Fibroblast of the aortic adventitia (primary cell): ENCODE data around the gene SAMD13. TPM values are rescaled to one million over a fixed set of nuclear protein-coding genes. Genes with fewer than 3 reads are reported as not detected.

ENCODE experiments used
- DNase-seq: peaks from one replicate; pipeline ENCODE4 v3.0.0-alpha.2; 2010; ENCODE audit warnings: low read depth
- H3K4me3 ChIP-seq: 2 replicates; pipeline ENCODE4 v1.5.1; 2011; ENCODE audit warnings: low read depth, mild to moderate bottlenecking, control low read depth, low read length, moderate library complexity
- small RNA-seq: library from RNA; depleted of rRNA; stranded (forward); fragments of <200 nt; gene quantifications from one replicate; pipeline ENCODE3, GENCODE V24; 2012
- total RNA-seq: library from RNA; depleted of rRNA; stranded (reverse); fragments of >200 nt; gene quantifications from 2 replicates; pipeline ENCODE4 v1.2.3, GENCODE V29; 2012; ENCODE audit warnings: low replicate concordance
- TF ChIP-seq, protein P1 (sequence below): IDR thresholded peaks from 2 replicates; pipeline ENCODE4 v1.5.1; 2011; ENCODE audit warnings: mild to moderate bottlenecking, low read length, control low read depth, inconsistent platforms; ENCODE audit not compliant: insufficient read depth

Gene SAMD13
- total RNA-seq, 1 donor: 1.4 TPM

DNA sequence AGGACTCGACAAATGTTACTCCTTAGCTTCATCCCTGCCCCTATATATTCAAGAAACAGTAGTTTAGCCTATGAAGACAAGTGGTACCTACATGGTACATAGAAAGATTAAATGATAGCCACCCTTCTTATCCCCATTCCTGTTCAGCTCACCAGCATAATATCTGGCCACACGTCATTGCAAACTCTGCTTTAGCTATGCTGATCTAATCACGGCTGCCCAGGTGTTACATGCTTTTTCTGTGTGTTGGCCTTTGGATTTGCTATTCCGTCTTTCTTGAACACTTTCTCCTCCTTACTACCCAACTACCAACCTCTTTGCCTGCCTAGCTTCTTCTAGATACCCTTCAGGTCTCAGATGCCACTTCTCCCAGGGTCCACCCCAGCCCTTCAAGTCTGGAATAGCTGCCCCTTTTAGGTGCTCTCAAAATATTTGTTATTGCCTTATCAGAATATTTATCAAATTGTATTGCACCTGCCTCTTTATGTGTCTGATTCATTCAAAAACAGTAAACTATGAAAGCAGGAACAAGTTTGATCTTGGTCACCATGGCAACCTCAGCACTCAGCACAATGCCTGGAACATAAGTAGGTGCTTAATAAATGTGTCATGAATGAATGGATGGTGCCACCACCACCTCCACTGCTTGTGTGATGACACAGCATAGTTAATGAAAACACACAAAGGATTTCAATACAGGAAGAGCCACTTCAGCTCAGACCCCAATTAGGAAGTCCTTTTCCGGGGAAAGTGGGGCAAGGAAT lies 85.4 kb downstream of the SAMD13 start:
- no peak for DNase-seq
- H3K4me3 ChIP-seq: no peak overlapping the region
- TF ChIP-seq, protein P1, sequence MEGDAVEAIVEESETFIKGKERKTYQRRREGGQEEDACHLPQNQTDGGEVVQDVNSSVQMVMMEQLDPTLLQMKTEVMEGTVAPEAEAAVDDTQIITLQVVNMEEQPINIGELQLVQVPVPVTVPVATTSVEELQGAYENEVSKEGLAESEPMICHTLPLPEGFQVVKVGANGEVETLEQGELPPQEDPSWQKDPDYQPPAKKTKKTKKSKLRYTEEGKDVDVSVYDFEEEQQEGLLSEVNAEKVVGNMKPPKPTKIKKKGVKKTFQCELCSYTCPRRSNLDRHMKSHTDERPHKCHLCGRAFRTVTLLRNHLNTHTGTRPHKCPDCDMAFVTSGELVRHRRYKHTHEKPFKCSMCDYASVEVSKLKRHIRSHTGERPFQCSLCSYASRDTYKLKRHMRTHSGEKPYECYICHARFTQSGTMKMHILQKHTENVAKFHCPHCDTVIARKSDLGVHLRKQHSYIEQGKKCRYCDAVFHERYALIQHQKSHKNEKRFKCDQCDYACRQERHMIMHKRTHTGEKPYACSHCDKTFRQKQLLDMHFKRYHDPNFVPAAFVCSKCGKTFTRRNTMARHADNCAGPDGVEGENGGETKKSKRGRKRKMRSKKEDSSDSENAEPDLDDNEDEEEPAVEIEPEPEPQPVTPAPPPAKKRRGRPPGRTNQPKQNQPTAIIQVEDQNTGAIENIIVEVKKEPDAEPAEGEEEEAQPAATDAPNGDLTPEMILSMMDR: no peak

DNA sequence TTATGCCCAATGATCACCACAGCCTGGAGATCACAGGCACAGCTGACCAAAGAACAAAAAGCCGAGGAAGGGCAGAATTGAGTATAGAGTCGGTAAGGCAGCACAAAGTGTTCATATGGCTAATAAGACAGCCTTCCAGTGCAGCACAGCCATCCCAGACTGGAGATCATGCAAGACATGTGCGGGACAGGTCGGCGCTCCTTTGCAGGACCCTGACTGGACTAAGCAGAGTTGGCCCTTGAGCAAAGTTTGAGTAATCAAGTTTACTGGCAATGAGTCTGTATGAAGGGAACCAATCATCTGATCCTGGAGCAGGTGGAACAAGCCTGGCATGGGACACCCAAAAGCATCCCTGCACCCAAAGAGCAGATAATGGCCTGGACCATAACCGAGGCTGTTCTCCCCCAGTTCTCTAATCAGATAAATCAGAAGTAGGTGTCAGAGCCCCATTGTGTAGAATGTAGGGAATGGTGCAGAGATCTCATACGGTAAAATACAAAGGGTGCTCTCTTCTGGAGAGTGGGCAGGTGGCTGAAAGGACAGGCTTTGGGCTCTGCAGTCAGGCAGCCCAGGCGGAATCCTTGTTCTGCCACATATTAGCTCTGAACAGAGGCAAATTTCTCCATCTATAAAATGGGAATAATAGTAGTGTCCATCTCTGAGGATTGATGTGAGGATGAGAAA lies 86.1 kb downstream of the SAMD13 start:
- no peak for DNase-seq
- H3K4me3 ChIP-seq: no peak overlapping the region
- TF ChIP-seq, protein P1: no peak

DNA sequence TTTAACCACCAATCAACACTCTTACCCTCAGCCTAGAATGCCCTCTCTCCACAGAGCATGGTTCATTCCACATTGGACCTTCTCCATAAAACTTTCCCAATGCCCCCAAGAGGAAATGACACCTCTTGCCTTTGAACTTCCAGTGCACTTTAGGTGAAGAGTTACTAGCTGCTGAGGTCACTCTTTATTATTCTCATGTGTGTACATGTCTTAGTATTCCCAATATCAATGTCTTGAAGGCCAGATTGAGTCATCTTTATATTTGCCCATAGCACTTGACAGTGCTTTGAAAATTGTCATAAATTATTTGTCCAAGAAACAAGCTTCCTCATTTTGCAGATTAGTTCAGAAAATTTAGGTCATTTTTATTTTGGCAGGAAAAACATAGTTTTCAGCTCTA lies 88.7 kb downstream of the SAMD13 start:
- no peak for DNase-seq
- H3K4me3 ChIP-seq: no peak overlapping the region
- TF ChIP-seq, protein P1: no peak

DNA sequence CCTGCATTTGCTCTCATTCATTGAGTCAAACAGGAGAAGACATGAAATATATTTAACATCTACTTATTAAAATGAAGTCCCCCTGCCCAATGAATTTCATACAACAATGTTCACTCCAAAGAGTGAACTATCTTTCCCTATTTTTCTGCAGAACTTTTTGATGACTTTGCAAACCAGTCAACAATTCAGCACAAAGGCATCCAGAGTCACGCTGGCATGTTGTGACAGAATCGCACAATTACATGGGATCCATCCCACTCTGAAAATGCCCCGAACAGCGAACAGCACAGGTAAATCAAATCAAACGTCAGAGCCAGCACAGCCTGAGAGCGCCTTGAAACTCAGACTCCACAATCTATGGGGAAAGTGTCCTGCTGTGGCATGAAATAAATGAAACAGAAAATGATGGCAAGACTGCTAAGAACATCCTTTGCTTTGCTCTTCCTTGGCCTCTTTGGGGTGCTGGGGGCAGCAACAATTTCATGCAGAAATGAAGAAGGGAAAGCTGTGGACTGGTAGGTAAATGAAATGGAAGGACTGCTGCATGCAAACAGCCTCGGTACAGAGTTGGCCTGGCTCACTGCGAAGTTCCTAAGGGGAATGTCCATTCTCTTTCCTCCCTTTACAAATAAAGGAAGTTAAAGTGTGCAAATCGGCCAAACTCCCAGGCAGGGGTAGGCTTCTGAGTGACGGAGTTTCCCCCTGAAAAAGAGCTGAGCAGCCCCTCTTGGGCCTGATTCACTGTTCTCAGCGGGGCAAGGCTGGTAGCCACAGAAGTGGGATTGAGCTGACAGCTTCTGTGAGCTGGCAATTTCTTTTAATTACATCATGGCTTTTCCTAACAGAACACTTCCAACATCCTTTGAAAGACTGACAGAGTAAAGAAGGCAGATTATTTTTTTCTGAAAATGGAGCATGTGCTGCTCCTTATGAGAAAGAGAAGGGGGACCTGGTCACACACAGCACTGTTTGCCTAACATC lies 97.0 kb downstream of the SAMD13 start, which contains the start of gene DNASE2B:
TSS of gene DNASE2B (plus strand) at position 310 of the 981 bp plus-strand sequence. CDS start at position 391, 81 bp downstream.
- DNase-seq: no peak
- TF ChIP-seq, protein P1: no peak
- no peak within 1 kb of the TSS for H3K4me3 ChIP-seq

Small RNAs within 50 kb of the gene (small RNA-seq; reads per million reads assigned to genes)
- not detected for gene RF00410

Other genes with a start within 250 kb of the SAMD13 start
- gene PRKACB, start 157.4 kb upstream of the SAMD13 start, total RNA-seq: 18.3 and 30.3 TPM in 2 replicates
- gene DNASE2B, start 96.8 kb downstream of the SAMD13 start, total RNA-seq: not detected in 2 replicates
- gene RPF1, start 177.6 kb downstream of the SAMD13 start, total RNA-seq: 17.9 and 51.6 TPM in 2 replicates
- 0.41 and 3.0 TPM in 2 replicates for gene SPATA1, start 204.7 kb downstream of the SAMD13 start, total RNA-seq
- 1.6 and 54.1 TPM in 2 replicates for gene GNG5, start 204.9 kb downstream of the SAMD13 start, total RNA-seq